BJ (cell line): ENCODE data around the gene PTK6. TPM values are rescaled to one million over a fixed set of nuclear protein-coding genes. Genes with fewer than 3 reads are reported as not detected.

Experiments used
- CTCF ChIA-PET: fragments of 350-600 bp; formaldehyde crosslinking; extraction: SDS; loops from one replicate; lab custom pipeline; 2021; ENCODE audit warnings: antibody characterized with exemption, inconsistent platforms; lab: Yijun Ruan, JAX
- POLR2A ChIA-PET: fragments of 300-600 bp; sonication (Branson Sonifier 250); formaldehyde crosslinking; extraction: SDS; loops from one replicate; lab custom pipeline; 2021; ENCODE audit warnings: antibody characterized with exemption; lab: Charles Lee
- DNase-seq: peaks from one replicate; pipeline ENCODE4 v3.0.0-alpha.2; 2011; ENCODE audit warnings: low read depth
- H3K27me3 ChIP-seq: 2 replicates; pipeline ENCODE4 v1.6.0; 2011; ENCODE audit warnings: low read length; ENCODE audit not compliant: control insufficient read depth, insufficient read depth
- H3K36me3 ChIP-seq: 2 replicates; pipeline ENCODE4 v1.5.1; 2011; ENCODE audit warnings: low read length; ENCODE audit not compliant: control insufficient read depth, insufficient read depth
- H3K4me3 ChIP-seq: 2 replicates; pipeline ENCODE4 v1.5.1; 2011; ENCODE audit warnings: low read depth, mild to moderate bottlenecking, control low read depth, low read length
- polyA plus RNA-seq: library from polyadenylated mRNA; depleted of rRNA; stranded (reverse); fragments of >200 nt; gene quantifications from 2 replicates; pipeline ENCODE4 v1.2.3, GENCODE V29; 2011
- TF ChIP-seq, protein P1 (sequence below): IDR thresholded peaks from 2 replicates; pipeline ENCODE4 v1.5.1; 2011; ENCODE audit warnings: low read depth, mild to moderate bottlenecking, control low read depth, inconsistent platforms, low read length, moderate library complexity; ENCODE audit not compliant: insufficient read depth

The PTK6 gene
- polyA plus RNA-seq, 1 experiment = 0.05 TPM

- CTCF ChIA-PET = interaction anchor here (0.9 kb wide), 1 partner anchor 17 kb away, joined by 3 read pairs; no protein-coding TSS in a partner anchor
- POLR2A ChIA-PET = no interaction called here
Observed at GRCh38 chr20:63513207-63513606, 24.0 kb downstream of the PTK6 start.

GRCh38 chr20:63509088-63509564 is 28.1 kb downstream of the PTK6 start:
- H3K4me3 ChIP-seq = no peak overlapping the region
- CTCF ChIA-PET = interaction anchor here (0.7 to 1.3 kb wide), 2 partner anchors 12 to 13 kb away, joined by 3 to 5 read pairs; no protein-coding TSS in a partner anchor
- peaks cover 4% of the 10 kb centered on the region for H3K27me3 ChIP-seq
- no peaks in the 10 kb centered on the region for H3K36me3 ChIP-seq
- DNase-seq = no peak
- TF ChIP-seq, protein P1, sequence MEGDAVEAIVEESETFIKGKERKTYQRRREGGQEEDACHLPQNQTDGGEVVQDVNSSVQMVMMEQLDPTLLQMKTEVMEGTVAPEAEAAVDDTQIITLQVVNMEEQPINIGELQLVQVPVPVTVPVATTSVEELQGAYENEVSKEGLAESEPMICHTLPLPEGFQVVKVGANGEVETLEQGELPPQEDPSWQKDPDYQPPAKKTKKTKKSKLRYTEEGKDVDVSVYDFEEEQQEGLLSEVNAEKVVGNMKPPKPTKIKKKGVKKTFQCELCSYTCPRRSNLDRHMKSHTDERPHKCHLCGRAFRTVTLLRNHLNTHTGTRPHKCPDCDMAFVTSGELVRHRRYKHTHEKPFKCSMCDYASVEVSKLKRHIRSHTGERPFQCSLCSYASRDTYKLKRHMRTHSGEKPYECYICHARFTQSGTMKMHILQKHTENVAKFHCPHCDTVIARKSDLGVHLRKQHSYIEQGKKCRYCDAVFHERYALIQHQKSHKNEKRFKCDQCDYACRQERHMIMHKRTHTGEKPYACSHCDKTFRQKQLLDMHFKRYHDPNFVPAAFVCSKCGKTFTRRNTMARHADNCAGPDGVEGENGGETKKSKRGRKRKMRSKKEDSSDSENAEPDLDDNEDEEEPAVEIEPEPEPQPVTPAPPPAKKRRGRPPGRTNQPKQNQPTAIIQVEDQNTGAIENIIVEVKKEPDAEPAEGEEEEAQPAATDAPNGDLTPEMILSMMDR = no peak
- POLR2A ChIA-PET = no interaction called here

More at GRCh38 chr20:63513207-63513606, 24.0 kb downstream of the PTK6 start:
- H3K27me3 ChIP-seq = peaks cover 2% of the 10 kb centered on the region; the same call in 1 of the 2 replicates
- no peaks in the 10 kb centered on the region for H3K36me3 ChIP-seq
- TF ChIP-seq, protein P1 = no peak
- no peak overlapping the region for H3K4me3 ChIP-seq
- DNase-seq = no peak

GRCh38 chr20:63508072-63508768 is 29.0 kb downstream of the PTK6 start:
- TF ChIP-seq, protein P1 = no peak
- Histone ChIP-seq H3K27me3 (peaks cover 6% of the 10 kb centered on the region), H3K36me3 (no peaks in the 10 kb centered on the region), H3K4me3 (no peak overlapping the region)
- no peak for DNase-seq
- POLR2A ChIA-PET = no interaction called here
- CTCF ChIA-PET = interaction anchor here (0.7 to 1.3 kb wide), 3 partner anchors 11 to 13 kb away, joined by 3 to 5 read pairs (median 4); partner anchors contain the start of gene PPDPF

- no peak overlapping the region for H3K4me3 ChIP-seq
- H3K27me3 ChIP-seq = peaks cover 8% of the 10 kb centered on the region
- CTCF ChIA-PET = interaction anchor here (0.6 to 0.7 kb wide), 2 partner anchors 13 to 62 kb away, joined by 4 read pairs; partner anchors contain the start of gene PPDPF
- DNase-seq = no peak
- no peaks in the 10 kb centered on the region for H3K36me3 ChIP-seq
- TF ChIP-seq, protein P1 = no peak
- POLR2A ChIA-PET = no interaction called here
Observed at GRCh38 chr20:63507083-63507743, 30.0 kb downstream of the PTK6 start.

DNA sequence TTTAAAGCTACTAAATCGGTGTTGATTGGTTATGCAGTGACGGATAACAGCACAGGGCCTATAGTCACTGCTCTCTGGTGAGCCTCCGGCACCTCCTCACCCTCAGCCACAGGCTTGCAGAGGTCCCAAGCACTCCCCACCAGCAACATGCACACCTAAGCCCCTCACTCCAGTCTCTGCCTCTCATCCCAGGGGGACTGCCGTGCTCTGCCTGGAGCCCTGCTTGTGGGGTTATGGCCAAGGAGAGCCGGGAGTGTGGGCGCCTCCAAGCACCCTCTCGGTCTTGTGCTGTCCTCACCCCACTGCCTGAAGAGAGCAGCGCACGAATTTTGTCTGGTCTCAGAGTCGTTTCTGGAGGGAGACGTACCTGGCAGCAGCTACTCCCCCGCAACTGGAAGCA is 31.5 kb downstream of the PTK6 start:
- Histone ChIP-seq H3K27me3 (peaks cover 7% of the 10 kb centered on the region), H3K36me3 (no peaks in the 10 kb centered on the region), H3K4me3 (no peak overlapping the region)
- TF ChIP-seq, protein P1 = no peak
- ChIA-PET CTCF (interaction anchor here (0.5 to 2.9 kb wide), 2 partner anchors 9 to 11 kb away, joined by 3 to 19 read pairs; no protein-coding TSS in a partner anchor), POLR2A (no interaction called here)
- no peak for DNase-seq
